KOPT-K1 (cell line): ENCODE data around the gene TULP4.
"Not testable (repeated sequence)": the region's sequence is repeated elsewhere in the genome, so short reads cannot be mapped to it uniquely, and the experiment has no call there.

Source experiments
- H3K27ac ChIP-seq: fragments of 200-600 bp; sonication (generic); 2 replicates; pipeline ENCODE4 v1.5.1; 2016; ENCODE audit warnings: antibody characterized with exemption, mild to moderate bottlenecking, low read depth, low read length; ENCODE audit not compliant: poor library complexity, severe bottlenecking
- H3K36me3 ChIP-seq: fragments of 200-600 bp; sonication (generic); 2 replicates; pipeline ENCODE4 v1.5.1; 2017; ENCODE audit warnings: antibody characterized with exemption, mild to moderate bottlenecking, low read length, moderate library complexity; ENCODE audit not compliant: insufficient read depth
- H3K9me3 ChIP-seq: fragments of 200-600 bp; sonication (generic); 2 replicates; pipeline ENCODE4 v1.5.1; 2017; ENCODE audit warnings: antibody characterized with exemption, low read length, mild to moderate bottlenecking; ENCODE audit not compliant: insufficient read depth, poor library complexity, severe bottlenecking

Gene TULP4

DNA sequence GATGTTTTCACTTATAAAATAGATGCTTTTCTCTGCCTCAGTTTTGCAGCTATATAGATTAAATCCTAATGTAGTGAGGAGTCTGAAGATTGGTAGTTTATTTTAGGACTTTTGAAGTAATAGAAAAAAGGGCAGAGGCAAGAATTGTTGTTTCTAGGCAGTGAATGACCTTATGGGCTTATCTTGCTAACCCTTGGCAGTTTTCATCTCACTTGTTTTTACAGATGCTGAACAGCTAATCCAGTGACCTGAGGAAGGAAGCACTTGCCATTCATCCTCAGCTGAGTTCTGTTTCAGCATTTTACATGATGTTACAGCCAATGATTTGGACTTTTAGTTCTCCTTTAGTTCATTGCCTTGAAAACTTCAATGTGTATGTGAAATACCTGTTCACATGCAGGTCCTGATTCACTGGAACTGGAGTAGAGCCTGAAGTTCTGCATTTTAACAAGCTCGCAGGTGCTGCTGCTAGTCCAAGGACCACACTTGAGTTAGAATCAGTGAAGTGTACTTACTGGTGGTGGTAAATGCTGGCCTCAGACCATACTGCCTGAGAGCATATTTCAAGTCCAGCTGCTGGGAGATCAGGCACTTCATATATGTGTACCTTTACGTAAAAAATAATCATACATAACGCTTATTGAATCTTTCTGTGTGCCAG is 86.9 kb downstream of the TULP4 start:
- H3K36me3 ChIP-seq: no peaks in the 10 kb centered on the region
- H3K27ac ChIP-seq: no peak overlapping the region
- peaks cover 1% of the 10 kb centered on the region for H3K9me3 ChIP-seq

DNA sequence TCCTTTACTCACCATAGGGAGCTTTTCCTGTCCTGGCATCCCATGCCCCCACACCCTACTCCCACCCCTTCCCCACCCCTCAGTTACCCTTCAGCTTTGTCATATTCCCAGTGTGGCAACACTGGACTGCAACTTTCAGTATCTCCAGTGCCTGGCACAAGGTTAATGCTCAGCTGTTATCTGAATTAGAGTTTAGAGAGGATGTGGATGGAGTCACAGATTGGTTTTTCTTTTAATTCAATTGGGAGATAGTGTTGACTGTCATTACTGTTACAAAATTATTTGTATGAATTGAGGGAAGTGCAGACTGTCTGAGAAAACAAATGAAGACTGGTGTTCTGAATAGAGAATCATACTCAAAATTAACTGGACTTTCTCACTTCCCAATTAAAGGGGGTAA is 89.9 kb downstream of the TULP4 start:
- H3K36me3 ChIP-seq: no peaks in the 10 kb centered on the region
- no peaks in the 10 kb centered on the region for H3K9me3 ChIP-seq
- H3K27ac ChIP-seq: no peak overlapping the region

DNA sequence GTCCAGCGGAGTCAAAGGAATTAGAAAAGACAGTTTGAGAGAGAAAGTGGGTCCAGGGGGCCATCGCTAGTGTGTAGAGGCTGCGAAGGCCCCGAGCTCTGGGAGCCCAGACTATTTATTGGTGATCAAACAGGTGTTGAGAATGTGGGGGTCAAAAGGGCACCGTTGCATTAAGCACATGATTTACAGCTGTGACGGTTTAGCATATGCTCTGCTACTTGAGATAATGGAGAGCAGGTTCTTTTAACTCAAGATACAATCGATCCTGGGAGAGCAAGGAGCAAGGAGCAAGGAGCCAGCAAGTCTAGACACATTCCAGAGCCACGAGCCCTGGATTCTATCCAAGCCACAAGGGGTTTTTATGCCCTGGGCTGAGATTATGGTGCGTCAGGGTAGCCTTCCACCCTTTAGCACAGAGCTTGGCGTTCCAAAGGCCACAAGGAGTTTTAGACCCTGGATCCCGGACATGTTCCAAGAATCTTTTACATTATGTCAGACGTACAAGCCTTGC is 93.1 kb downstream of the TULP4 start:
- H3K36me3 ChIP-seq, H3K27ac ChIP-seq, H3K9me3 ChIP-seq: not testable (repeated sequence)

DNA sequence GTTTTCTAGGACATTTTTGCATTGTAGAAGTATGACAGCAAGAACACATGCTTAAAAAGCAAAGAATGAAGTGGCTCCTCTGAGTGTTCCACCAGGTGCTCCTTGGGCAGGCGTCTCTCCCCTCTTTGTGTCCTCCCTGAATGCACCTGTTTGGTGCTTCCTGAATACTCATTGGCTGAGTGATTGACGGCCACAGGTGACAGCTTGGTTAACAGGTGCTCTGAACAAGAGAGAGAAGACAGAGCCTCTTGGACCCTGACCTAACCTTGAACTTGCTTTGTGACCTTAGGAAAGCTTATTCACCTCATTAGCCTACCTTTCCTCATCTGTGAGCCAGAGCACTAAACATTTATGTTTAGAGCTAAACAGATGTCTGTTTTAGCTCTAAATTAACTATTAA is 93.7 kb downstream of the TULP4 start:
- Histone ChIP-seq H3K36me3 (no peaks in the 10 kb centered on the region), H3K27ac (no peak overlapping the region), H3K9me3 (no peaks in the 10 kb centered on the region)

DNA sequence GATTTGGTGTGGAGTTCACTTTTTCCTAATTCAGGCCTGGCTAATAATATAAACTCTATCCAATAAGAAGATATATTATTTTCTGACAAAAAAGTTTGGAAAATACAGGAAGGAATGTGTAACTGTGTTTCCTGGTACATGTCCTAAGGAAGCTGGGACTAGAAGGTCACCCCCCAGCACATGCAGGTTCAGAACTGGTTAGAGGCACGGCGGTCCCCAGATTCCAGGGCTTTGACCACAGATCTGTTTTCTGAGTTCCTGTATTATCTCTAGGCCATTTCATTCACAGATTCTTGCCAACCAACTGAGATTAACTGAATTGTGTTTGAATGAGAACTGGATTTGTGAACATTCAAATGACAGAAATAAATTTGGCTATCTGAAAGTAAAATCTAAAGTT is 94.5 kb downstream of the TULP4 start:
- H3K9me3 ChIP-seq: no peaks in the 10 kb centered on the region
- no peak overlapping the region for H3K27ac ChIP-seq

DNA sequence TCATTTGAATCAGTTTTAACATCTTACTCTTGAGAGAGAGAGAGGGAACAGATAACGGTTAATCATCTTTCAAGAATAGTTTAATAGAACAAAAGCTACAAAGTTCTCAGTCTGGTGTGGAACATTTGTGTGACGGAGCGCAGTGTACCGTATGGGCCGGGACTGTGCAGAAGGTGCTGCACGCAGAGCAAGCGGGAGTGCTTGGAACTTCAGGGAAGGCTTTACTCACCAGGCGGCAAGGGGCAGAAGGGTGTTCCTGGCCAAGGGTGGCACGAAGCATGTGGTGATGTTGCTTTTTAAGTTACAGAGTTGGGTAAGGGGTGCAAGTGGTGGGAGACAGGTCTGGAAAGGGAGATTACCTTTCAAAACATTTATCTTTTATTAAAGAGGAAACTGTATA is 95.7 kb downstream of the TULP4 start:
- Histone ChIP-seq H3K36me3 (no peaks in the 10 kb centered on the region), H3K27ac (no peak overlapping the region), H3K9me3 (no peaks in the 10 kb centered on the region)

More for the DNA sequence above, 94.5 kb downstream of the TULP4 start:
- H3K36me3 ChIP-seq: no peaks in the 10 kb centered on the region

DNA sequence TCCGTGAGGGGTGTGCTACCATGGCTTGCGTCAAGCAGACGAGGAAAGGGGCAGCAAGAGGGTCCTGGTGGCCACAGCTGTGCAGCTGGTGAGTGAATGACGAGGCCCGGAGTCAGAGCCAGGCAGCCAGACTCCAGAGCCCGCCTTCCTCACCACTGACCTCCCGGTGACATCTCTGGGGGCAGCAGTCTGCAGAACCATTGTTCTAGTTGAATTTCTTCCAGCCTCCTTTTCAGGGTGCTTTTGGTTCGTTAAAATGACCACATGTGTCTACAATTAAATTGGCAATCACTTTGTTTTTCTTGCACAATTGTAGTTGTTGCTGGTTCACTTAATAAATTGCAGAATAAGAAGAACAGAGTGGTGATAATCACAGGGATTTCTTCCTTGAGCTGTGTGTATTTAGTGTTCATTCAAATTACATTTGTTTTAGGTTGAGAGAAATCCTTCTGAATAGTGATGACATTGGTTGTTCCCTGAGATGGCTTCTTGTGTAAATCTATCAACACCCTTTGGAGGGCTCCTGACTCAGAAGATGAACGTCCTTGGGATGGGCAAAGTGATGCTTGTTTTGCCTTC is 96.4 kb downstream of the TULP4 start:
- no peak overlapping the region for H3K27ac ChIP-seq
- no peaks in the 10 kb centered on the region for H3K36me3 ChIP-seq

DNA sequence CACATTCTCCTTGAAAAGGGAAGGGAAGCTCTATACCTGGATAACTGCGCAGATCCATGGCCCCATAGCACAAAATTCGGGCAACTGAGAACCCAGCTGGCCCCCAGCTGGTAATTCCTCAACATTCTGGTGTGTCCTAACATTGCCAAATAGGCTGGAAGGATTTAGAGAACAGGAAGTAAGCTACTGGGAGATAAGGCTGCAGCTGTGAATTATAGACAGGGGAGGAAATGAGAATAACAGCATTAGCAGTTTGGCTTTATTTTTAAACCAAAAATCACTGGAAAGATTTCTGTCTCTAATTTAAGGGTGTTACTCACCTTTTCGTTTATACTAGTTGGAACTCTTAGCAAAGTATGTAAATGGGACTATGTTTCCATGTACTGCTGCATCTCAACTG is 97.2 kb downstream of the TULP4 start:
- Histone ChIP-seq H3K36me3 (peaks cover 3% of the 10 kb centered on the region; the same call in 1 of the 2 replicates), H3K9me3 (no peaks in the 10 kb centered on the region), H3K27ac (no peak overlapping the region)

More for the DNA sequence above, 96.4 kb downstream of the TULP4 start:
- no peaks in the 10 kb centered on the region for H3K9me3 ChIP-seq

DNA sequence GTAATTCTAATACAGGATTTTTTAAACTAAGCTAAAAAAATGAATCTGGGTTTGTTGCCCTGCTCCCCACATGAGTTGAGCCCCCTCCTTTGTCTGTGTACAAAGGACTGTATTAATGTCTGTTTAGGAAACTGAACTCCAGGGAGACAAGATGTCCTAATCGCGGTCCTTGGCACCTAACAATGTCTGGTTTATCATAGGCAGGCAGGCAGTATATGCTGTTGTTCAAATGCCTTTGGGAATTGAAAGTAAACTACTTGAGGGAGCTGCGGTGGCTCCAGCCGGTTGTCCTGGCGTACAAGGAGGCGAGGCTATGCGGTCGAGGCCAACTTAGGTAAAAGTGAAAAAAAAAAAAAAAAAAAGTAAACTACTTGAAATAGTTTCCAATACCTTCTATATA is 98.5 kb downstream of the TULP4 start:
- no peaks in the 10 kb centered on the region for H3K9me3 ChIP-seq
- H3K36me3 ChIP-seq: peaks cover 6% of the 10 kb centered on the region; the same call in 1 of the 2 replicates
- no peak overlapping the region for H3K27ac ChIP-seq

DNA sequence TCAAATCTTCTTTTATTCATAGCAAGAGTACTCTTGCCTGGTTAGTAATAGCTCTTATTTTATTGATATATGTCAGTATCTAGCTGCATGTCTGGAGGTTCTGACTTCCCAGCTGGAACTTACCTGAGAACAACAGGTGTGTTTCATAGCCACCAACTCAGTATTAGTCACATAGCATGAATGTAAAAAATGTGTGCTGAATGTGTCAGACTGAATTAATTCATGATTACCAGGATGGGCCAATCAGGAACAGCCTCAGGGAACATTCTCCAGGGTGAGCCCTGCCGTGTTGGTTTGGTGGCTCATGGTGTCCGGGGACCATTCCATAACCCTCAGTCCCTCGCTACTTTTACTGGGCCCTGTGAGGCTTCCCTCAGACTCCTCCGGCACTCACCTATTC is 99.7 kb downstream of the TULP4 start:
- Histone ChIP-seq H3K9me3 (no peaks in the 10 kb centered on the region), H3K36me3 (peaks cover 6% of the 10 kb centered on the region; the same call in 1 of the 2 replicates), H3K27ac (no peak overlapping the region)

DNA sequence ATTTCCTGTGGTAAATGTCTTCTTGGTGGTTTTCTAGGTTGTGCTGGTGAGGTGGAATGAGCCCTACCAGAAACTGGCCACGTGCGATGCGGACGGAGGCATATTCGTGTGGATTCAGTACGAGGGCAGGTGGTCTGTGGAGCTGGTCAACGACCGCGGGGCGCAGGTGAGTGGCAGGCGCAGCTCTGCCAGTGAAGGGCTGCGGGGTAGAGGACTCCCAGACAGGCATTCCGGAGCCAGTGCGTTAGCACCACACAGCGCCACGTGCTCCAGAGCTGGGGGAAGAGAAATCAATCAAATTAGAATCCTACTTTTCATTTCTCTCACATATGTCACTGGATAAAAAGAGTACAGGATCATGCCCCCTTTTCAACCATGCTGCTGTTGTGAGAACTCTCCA is 100.8 kb downstream of the TULP4 start:
- no peaks in the 10 kb centered on the region for H3K9me3 ChIP-seq
- H3K36me3 ChIP-seq: peaks cover 6% of the 10 kb centered on the region; the same call in 1 of the 2 replicates
- no peak overlapping the region for H3K27ac ChIP-seq

DNA sequence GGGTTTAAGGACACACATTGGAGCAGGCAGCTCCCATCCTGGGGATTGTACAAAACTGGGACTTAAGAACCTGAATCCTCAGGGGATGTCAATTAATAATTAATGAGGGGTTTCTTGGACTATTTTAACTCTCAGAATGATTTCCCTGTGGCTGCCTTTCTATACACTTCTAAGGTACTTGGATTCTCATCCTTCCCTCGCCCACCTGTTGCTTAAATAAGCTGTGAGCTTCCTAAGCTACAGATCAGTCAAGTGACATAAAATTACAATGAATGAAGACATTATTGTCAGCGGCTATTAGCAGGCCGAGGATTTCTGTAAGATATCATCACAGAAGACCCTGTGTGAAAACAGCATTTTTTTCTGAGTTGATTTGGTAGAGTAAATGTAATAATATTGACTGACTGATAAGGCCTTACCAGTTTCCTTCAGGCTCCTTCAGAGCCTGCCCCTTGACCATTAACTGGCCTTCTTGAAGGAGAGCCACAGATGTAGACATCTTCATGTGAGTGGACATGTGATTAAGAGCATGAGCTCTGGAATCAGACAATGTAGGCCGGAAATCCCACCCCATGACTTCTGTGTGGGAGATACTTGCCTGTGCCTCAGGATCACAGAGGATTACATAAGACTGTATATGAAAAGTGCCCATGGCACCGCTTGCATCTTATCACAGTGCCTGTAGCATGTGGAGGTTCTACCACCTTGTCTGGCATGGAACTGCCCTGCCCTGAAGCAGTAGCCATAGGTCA is 101.7 kb downstream of the TULP4 start:
- H3K27ac ChIP-seq: no peak overlapping the region
- peaks cover 6% of the 10 kb centered on the region; the same call in 1 of the 2 replicates for H3K36me3 ChIP-seq
- H3K9me3 ChIP-seq: peaks cover 4% of the 10 kb centered on the region

DNA sequence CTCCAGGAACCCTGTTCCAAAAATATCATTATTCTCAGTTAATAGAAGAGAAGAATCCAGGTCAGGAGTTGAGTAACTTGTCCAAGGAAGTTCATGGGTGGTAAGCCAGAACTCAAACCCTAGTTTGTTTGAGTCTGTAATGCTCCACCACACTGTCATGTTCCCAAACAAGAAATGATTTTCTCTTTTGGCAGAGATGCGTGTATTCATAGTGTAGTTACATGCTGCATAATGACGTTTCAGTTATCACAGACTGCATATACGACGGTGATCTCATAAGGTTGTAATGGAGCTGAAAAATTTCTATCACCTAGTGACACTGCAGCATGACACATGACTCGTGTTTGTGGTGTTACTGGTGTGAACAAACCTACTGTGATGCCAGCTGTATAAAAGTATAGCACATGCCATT is 102.6 kb downstream of the TULP4 start:
- Histone ChIP-seq H3K27ac (no peak overlapping the region), H3K36me3 (peaks cover 6% of the 10 kb centered on the region; the same call in 1 of the 2 replicates), H3K9me3 (peaks cover 6% of the 10 kb centered on the region)

DNA sequence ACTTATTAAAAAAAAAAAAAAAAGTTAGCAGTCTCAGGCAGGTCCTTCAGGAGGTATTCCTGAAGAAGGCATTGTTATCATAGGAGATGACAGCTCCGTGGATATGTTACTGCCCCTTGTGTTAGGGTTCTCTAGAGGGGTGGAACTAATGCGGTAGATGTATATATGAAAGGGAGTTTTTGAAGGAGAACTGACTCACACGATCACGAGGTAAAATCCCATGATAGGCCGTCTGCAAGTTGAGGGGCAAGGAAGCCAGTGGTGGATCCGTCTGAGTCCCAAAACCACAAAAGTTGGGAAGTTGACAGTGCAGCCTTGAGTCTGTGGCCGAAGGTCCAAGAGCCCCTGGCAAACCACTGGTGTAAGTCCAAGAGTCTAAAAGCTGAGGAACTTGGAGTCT is 103.4 kb downstream of the TULP4 start:
- Histone ChIP-seq H3K36me3 (peaks cover 6% of the 10 kb centered on the region; the same call in 1 of the 2 replicates), H3K9me3 (peaks cover 6% of the 10 kb centered on the region), H3K27ac (no peak overlapping the region)
